A549 (cell line): Measurements from ENCODE around the gene BCAS3. TPM values are rescaled to one million over a fixed set of nuclear protein-coding genes. Genes with fewer than 3 reads are reported as not detected.

Source experiments
- ATAC-seq, 2 experiments: fragments of 200-7000 bp in 1 of 2; fragments of >200 bp in 1 of 2; cut with Nextera tagmentation in 1 of 2; cut with Tn5 transposase in 1 of 2; 3 replicates each; pipeline versions ENCODE4 v1.8.0 to v1.9.1; 2018 to 2020; ENCODE audit warnings: mild to moderate bottlenecking in 1 of 2, moderate library complexity in 1 of 2
- CTCF ChIA-PET: fragments of 300-600 bp; sonication (Branson Sonifier 250); formaldehyde crosslinking; extraction: SDS; loops from one replicate; lab custom pipeline; 2021; ENCODE audit warnings: antibody characterized with exemption, inconsistent platforms; lab: Yijun Ruan, JAX
- POLR2A ChIA-PET: fragments of 350-600 bp; formaldehyde crosslinking; extraction: SDS; loops from one replicate; lab custom pipeline; 2021; ENCODE audit warnings: antibody characterized with exemption, inconsistent platforms; lab: Yijun Ruan, JAX
- DNase-seq, 2 experiments: peaks; one replicate each; pipeline versions ENCODE4 v3.0.0 to v3.0.0-alpha.2; 2011 to 2016; ENCODE audit warnings: low read depth in 1 of 2, low spot score in 1 of 2
- FAIRE-seq: peaks from 2 replicates; lab custom pipeline; 2011; peaks lifted over from hg19 to GRCh38; lab: Jason Lieb, UNC
- H3K27ac ChIP-seq, 2 experiments: fragments of >200 bp; sonication (Bioruptor Twin); formaldehyde crosslinking; 3 replicates each; pipeline ENCODE4 v1.5.1; 2016 to 2017
- H3K4me1 ChIP-seq: fragments of >200 bp; sonication (Bioruptor Twin); formaldehyde crosslinking; 3 replicates; pipeline ENCODE4 v1.6.1; 2016
- H3K4me2 ChIP-seq: fragments of >200 bp; sonication (Bioruptor Twin); formaldehyde crosslinking; 3 replicates; pipeline ENCODE4 v1.6.1; 2016
- H3K4me3 ChIP-seq: fragments of >200 bp; sonication (Bioruptor Twin); formaldehyde crosslinking; 3 replicates; pipeline ENCODE4 v1.5.1; 2016
- H3K9me3 ChIP-seq: fragments of >200 bp; sonication (Bioruptor Twin); formaldehyde crosslinking; 3 replicates; pipeline ENCODE4 v1.6.1; 2016
- CBX2 ChIP-seq: fragments of 200-600 bp; sonication (generic); IDR thresholded peaks from 2 replicates; pipeline ENCODE4 v1.6.1; 2016; ENCODE audit warnings: low read depth, mild to moderate bottlenecking, borderline replicate concordance
- CBX8 ChIP-seq: fragments of 200-600 bp; sonication (generic); IDR thresholded peaks from 2 replicates; pipeline ENCODE4 v1.6.1; 2016
- EP300 ChIP-seq, 2 experiments: fragments of >200 bp; sonication (Bioruptor Twin); formaldehyde crosslinking; IDR thresholded peaks; 2 replicates in 1 of 2; 3 replicates in 1 of 2; pipeline ENCODE4 v1.6.1; 2016 to 2017
- ESRRA ChIP-seq: fragments of 150-350 bp; IDR thresholded peaks from 2 replicates; pipeline ENCODE4 v1.6.1; 2014; ENCODE audit warnings: mild to moderate bottlenecking, low read length, borderline replicate concordance
- HOXA7 ChIP-seq: fragments of 250-450 bp; sonication (Bioruptor Pico); IDR thresholded peaks from 2 replicates; pipeline ENCODE4 v1.5.0; 2020; ENCODE audit warnings: mild to moderate bottlenecking, moderate library complexity
- KDM5A ChIP-seq: fragments of 200-600 bp; sonication (generic); IDR thresholded peaks from 2 replicates; pipeline ENCODE4 v1.6.1; 2016; ENCODE audit warnings: antibody characterized with exemption, mild to moderate bottlenecking
- MAFK ChIP-seq: fragments of 450-650 bp; IDR thresholded peaks from 2 replicates; pipeline ENCODE4 v1.6.1; 2014; ENCODE audit not compliant: partially characterized antibody
- NFE2L2 ChIP-seq: fragments of 150-350 bp; conservative IDR thresholded peaks from 2 replicates; pipeline ENCODE4 v1.6.1; 2014; ENCODE audit warnings: low read length
- NR3C1 ChIP-seq: fragments of >200 bp; sonication (Bioruptor Twin); formaldehyde crosslinking; IDR thresholded peaks from 3 replicates; pipeline ENCODE4 v1.6.1; 2017
- POLR2A ChIP-seq: IDR thresholded peaks from 2 replicates; pipeline ENCODE4 v1.6.1; 2012; ENCODE audit warnings: mild to moderate bottlenecking, low read length
- RAD21 ChIP-seq, 2 experiments: fragments of >200 bp in 1 of 2; sonication (Bioruptor Twin) in 1 of 2; formaldehyde crosslinking in 1 of 2; IDR thresholded peaks in 1 of 2; conservative IDR thresholded peaks in 1 of 2; 2 replicates in 1 of 2; 3 replicates in 1 of 2; pipeline ENCODE4 v1.6.1; 2012 to 2018; ENCODE audit warnings: inconsistent platforms in 1 of 2
- RFX5 ChIP-seq: fragments of 450-650 bp; IDR thresholded peaks from 2 replicates; pipeline ENCODE4 v1.7.1; 2014; ENCODE audit warnings: antibody characterized with exemption, mild to moderate bottlenecking, moderate library complexity
- SREBF2 ChIP-seq: fragments of 450-650 bp; IDR thresholded peaks from 2 replicates; pipeline ENCODE4 v1.6.1; 2014; ENCODE audit warnings: mild to moderate bottlenecking, moderate library complexity
- ZC3H11A ChIP-seq: fragments of 450-650 bp; IDR thresholded peaks from 2 replicates; pipeline ENCODE4 v1.6.1; 2014; ENCODE audit warnings: antibody characterized with exemption, mild to moderate bottlenecking
- ZFP36 ChIP-seq: fragments of 450-650 bp; IDR thresholded peaks from 2 replicates; pipeline ENCODE4 v1.6.1; 2014; ENCODE audit warnings: borderline replicate concordance; ENCODE audit not compliant: partially characterized antibody
- ZNF302 ChIP-seq: fragments of 250-450 bp; sonication (Bioruptor Pico); IDR thresholded peaks from 2 replicates; pipeline ENCODE4 v1.9.0; 2021; ENCODE audit warnings: inconsistent platforms, mild to moderate bottlenecking, moderate library complexity
- WGBS: methylation state at CpG from one replicate; pipeline ENCODE4 v1.1.6; 2017; ENCODE audit errors: missing lambda C conversion rate; 5-methylcytosine and 5-hydroxymethylcytosine counted together
- polyA plus RNA-seq, 4 experiments: library from polyadenylated mRNA; depleted of rRNA in 3 of 4; stranded (reverse); fragments of >200 nt; fragmentation: RNase III in 1 of 4; extraction: RNeasy Plus Mini Kit Qiagen cat#74134 plus additional on column Dnase treatment in 1 of 4; gene quantifications; 2 replicates in 3 of 4; 3 replicates in 1 of 4; pipeline ENCODE4 v1.2.3, GENCODE V29; 2011 to 2017
- TF ChIP-seq, protein P1 (sequence below): IDR thresholded peaks from 2 replicates; pipeline ENCODE4 v1.6.1; 2012
- TF ChIP-seq, protein P2 (sequence below): fragments of 150-350 bp; IDR thresholded peaks from 2 replicates; pipeline ENCODE4 v1.6.1; 2014; ENCODE audit warnings: low read depth, mild to moderate bottlenecking, low read length
- TF ChIP-seq, protein P3 (sequence below): fragments of 200-600 bp; sonication (generic); IDR thresholded peaks from 2 replicates; pipeline ENCODE4 v1.6.1; 2016; ENCODE audit warnings: antibody characterized with exemption, mild to moderate bottlenecking, moderate library complexity
- TF ChIP-seq, protein P4 (sequence below): fragments of >200 bp; sonication (Bioruptor Twin); formaldehyde crosslinking; IDR thresholded peaks from 3 replicates; pipeline ENCODE4 v1.5.1; 2016
- TF ChIP-seq, protein P5 (sequence below): fragments of >200 bp; sonication (Bioruptor Twin); formaldehyde crosslinking; IDR thresholded peaks from 3 replicates; pipeline ENCODE4 v1.6.1; 2016
- TF ChIP-seq, protein P6 (sequence below): fragments of >200 bp; sonication (Bioruptor Twin); formaldehyde crosslinking; IDR thresholded peaks from 2 replicates; pipeline ENCODE4 v1.6.1; 2016

Gene BCAS3
- polyA plus RNA-seq, 2 of the 4 experiments (the other 2 are of a cell fraction) = 14.7 to 43.4 TPM

DNA sequence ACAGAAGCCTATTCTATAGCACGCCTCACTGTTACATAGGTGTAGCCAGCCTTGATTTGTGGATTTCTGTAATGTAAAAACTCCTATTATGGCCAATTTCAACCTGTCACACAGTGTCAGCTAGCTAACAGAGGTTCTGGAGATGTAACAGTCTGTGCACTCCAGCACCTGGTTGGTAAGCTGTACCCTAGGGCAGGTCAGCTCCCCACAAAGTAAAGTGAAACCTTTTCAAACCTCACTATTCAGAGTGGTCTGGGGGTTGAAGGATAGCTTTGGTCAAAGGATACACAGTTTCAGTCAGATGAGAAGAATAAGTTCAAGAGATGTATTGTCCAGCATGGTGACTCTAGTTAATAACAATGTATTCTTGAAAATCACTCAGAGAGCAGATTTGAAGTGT is 693.5 kb downstream of the BCAS3 start:
- no peak overlapping the region for H3K4me3 ChIP-seq
- 100% methylated on average over 1 of the region's 1 CpG for WGBS
- H3K27ac ChIP-seq = no peak overlapping the region
- FAIRE-seq (no peak), ATAC-seq (no peak), DNase-seq (no peak)
- H3K9me3 ChIP-seq = no peaks in the 10 kb centered on the region
- H3K4me1 ChIP-seq = no peaks in the 10 kb centered on the region
- TF ChIP-seq, protein P1, sequence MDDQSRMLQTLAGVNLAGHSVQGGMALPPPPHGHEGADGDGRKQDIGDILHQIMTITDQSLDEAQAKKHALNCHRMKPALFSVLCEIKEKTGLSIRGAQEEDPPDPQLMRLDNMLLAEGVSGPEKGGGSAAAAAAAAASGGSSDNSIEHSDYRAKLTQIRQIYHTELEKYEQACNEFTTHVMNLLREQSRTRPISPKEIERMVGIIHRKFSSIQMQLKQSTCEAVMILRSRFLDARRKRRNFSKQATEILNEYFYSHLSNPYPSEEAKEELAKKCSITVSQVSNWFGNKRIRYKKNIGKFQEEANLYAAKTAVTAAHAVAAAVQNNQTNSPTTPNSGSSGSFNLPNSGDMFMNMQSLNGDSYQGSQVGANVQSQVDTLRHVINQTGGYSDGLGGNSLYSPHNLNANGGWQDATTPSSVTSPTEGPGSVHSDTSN = no peak
- TF ChIP-seq, protein P2, sequence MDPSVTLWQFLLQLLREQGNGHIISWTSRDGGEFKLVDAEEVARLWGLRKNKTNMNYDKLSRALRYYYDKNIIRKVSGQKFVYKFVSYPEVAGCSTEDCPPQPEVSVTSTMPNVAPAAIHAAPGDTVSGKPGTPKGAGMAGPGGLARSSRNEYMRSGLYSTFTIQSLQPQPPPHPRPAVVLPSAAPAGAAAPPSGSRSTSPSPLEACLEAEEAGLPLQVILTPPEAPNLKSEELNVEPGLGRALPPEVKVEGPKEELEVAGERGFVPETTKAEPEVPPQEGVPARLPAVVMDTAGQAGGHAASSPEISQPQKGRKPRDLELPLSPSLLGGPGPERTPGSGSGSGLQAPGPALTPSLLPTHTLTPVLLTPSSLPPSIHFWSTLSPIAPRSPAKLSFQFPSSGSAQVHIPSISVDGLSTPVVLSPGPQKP = no peak
- TF ChIP-seq HOXA7 (CRISPR knock-in tag) (no peak), NFE2L2 (no peak), RFX5 (no peak), CBX2 (no peak), ESRRA (no peak), MAFK (no peak), CBX8 (no peak), NR3C1 (no peak), SREBF2 (no peak), POLR2A (no peak), RAD21 (conservative IDR thresholded peaks at IDR 0.05 in 1 of 2, IDR thresholded peaks at IDR 0.05 in 1 of 2) (no peak)
- TF ChIP-seq, protein P3, sequence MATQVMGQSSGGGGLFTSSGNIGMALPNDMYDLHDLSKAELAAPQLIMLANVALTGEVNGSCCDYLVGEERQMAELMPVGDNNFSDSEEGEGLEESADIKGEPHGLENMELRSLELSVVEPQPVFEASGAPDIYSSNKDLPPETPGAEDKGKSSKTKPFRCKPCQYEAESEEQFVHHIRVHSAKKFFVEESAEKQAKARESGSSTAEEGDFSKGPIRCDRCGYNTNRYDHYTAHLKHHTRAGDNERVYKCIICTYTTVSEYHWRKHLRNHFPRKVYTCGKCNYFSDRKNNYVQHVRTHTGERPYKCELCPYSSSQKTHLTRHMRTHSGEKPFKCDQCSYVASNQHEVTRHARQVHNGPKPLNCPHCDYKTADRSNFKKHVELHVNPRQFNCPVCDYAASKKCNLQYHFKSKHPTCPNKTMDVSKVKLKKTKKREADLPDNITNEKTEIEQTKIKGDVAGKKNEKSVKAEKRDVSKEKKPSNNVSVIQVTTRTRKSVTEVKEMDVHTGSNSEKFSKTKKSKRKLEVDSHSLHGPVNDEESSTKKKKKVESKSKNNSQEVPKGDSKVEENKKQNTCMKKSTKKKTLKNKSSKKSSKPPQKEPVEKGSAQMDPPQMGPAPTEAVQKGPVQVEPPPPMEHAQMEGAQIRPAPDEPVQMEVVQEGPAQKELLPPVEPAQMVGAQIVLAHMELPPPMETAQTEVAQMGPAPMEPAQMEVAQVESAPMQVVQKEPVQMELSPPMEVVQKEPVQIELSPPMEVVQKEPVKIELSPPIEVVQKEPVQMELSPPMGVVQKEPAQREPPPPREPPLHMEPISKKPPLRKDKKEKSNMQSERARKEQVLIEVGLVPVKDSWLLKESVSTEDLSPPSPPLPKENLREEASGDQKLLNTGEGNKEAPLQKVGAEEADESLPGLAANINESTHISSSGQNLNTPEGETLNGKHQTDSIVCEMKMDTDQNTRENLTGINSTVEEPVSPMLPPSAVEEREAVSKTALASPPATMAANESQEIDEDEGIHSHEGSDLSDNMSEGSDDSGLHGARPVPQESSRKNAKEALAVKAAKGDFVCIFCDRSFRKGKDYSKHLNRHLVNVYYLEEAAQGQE = no peak
- TF ChIP-seq, protein P4, sequence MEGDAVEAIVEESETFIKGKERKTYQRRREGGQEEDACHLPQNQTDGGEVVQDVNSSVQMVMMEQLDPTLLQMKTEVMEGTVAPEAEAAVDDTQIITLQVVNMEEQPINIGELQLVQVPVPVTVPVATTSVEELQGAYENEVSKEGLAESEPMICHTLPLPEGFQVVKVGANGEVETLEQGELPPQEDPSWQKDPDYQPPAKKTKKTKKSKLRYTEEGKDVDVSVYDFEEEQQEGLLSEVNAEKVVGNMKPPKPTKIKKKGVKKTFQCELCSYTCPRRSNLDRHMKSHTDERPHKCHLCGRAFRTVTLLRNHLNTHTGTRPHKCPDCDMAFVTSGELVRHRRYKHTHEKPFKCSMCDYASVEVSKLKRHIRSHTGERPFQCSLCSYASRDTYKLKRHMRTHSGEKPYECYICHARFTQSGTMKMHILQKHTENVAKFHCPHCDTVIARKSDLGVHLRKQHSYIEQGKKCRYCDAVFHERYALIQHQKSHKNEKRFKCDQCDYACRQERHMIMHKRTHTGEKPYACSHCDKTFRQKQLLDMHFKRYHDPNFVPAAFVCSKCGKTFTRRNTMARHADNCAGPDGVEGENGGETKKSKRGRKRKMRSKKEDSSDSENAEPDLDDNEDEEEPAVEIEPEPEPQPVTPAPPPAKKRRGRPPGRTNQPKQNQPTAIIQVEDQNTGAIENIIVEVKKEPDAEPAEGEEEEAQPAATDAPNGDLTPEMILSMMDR = no peak
- TF ChIP-seq, protein P5, sequence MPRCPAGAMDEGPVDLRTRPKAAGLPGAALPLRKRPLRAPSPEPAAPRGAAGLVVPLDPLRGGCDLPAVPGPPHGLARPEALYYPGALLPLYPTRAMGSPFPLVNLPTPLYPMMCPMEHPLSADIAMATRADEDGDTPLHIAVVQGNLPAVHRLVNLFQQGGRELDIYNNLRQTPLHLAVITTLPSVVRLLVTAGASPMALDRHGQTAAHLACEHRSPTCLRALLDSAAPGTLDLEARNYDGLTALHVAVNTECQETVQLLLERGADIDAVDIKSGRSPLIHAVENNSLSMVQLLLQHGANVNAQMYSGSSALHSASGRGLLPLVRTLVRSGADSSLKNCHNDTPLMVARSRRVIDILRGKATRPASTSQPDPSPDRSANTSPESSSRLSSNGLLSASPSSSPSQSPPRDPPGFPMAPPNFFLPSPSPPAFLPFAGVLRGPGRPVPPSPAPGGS = no peak
- TF ChIP-seq, protein P6, sequence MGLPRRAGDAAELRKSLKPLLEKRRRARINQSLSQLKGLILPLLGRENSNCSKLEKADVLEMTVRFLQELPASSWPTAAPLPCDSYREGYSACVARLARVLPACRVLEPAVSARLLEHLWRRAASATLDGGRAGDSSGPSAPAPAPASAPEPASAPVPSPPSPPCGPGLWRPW = no peak
- ChIA-PET POLR2A (no interaction called here), CTCF (interaction anchor here (0.6 to 1.3 kb wide), 4 partner anchors 11 to 77 kb away, joined by 3 to 4 read pairs (median 3); no protein-coding TSS in a partner anchor)
- H3K4me2 ChIP-seq = no peak overlapping the region

DNA sequence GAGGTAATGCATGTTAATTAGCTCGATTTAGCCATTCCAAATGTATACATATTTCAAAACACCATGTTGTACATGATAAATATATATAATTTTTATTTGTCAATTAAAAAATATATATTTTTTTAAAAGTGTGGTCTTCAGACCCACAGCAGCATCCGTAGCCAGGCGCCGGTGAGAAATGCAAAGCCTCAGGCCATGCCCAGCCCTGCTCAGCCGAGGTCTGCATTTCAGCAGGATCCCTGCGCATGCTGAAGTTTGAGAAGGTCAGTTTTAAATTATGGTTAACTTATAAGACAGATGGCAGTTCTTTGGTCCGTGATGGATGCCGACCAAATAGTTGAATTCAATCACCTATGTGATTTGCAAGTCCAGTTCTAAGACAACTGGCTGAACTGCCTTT is 694.0 kb downstream of the BCAS3 start:
- 85% methylated on average over 8 of the region's 8 CpGs for WGBS
- DNase-seq (no peak), ATAC-seq (no peak), FAIRE-seq (no peak)
- no peaks in the 10 kb centered on the region for H3K9me3 ChIP-seq
- H3K4me1 ChIP-seq = no peaks in the 10 kb centered on the region
- no peak overlapping the region for H3K27ac ChIP-seq
- POLR2A ChIA-PET = no interaction called here
- CTCF ChIA-PET = interaction anchor here (0.6 to 1.4 kb wide), 5 partner anchors 10 to 78 kb away, joined by 3 to 4 read pairs (median 3); no protein-coding TSS in a partner anchor
- H3K4me2 ChIP-seq = no peak overlapping the region
- H3K4me3 ChIP-seq = no peak overlapping the region
- TF ChIP-seq SREBF2 (no peak), HOXA7 (CRISPR knock-in tag) (no peak), ZNF302 (CRISPR knock-in tag) (no peak), KDM5A (no peak), MAFK (no peak), POLR2A (no peak), ZFP36 (no peak), EP300 (IDR thresholded peaks at IDR 0.05) (no peak), RFX5 (no peak), RAD21 (conservative IDR thresholded peaks at IDR 0.05 in 1 of 2, IDR thresholded peaks at IDR 0.05 in 1 of 2) (no peak), ZC3H11A (no peak), ESRRA (no peak)
- TF ChIP-seq, protein P6 = no peak
- TF ChIP-seq, protein P5 = no peak
- TF ChIP-seq, protein P1 = no peak
